22Rv1 (cell line): ENCODE results near the gene KSR2.

ENCODE experiments used
- CTCF ChIP-seq: fragments of 450-650 bp; IDR thresholded peaks from 2 replicates; pipeline ENCODE4 v1.5.1; 2017; ENCODE audit warnings: mild to moderate bottlenecking
- ZFX ChIP-seq: fragments of 450-650 bp; IDR thresholded peaks from 2 replicates; pipeline ENCODE4 v1.6.1; 2017; ENCODE audit warnings: antibody characterized with exemption, borderline replicate concordance

- no peak for TF ChIP-seq CTCF
- TF ChIP-seq ZFX: no peak
Measured at GRCh38 chr12:117718141-117718540, 250.6 kb downstream of the KSR2 start.
